HG03575 (cell line): Measurements from ENCODE around the gene KLKB1.

Experiments used
- ATAC-seq: cut with Tn5 transposase; IDR thresholded peaks from one replicate; pipeline ENCODE4 v1.9.1; 2021; ENCODE audit not compliant: unreplicated experiment, insufficient number of reproducible peaks, low FRiP score; ENCODE audit errors: extremely low read depth

The KLKB1 gene

GRCh38 chr4:186298031-186298647, 70.8 kb downstream of the KLKB1 start:
- ATAC-seq = no peak

- ATAC-seq = no peak
These were observed 72.0 kb downstream of the KLKB1 start for GRCh38 chr4:186299291-186299690.

- no peak for ATAC-seq
These were observed 73.5 kb downstream of the KLKB1 start for GRCh38 chr4:186300659-186301390.

GRCh38 chr4:186304216-186304615, 76.9 kb downstream of the KLKB1 start:
- ATAC-seq = no peak

- no peak for ATAC-seq
These were observed 77.7 kb downstream of the KLKB1 start for GRCh38 chr4:186304866-186305505.

- ATAC-seq = no peak
These were observed 80.2 kb downstream of the KLKB1 start for GRCh38 chr4:186307497-186307896.

- ATAC-seq = no peak
These were observed 80.6 kb downstream of the KLKB1 start for GRCh38 chr4:186307916-186308315.
